Type B pancreatic cell (in vitro differentiated cells): Measurements from ENCODE around the gene INHA. TPM values are rescaled to one million over a fixed set of nuclear protein-coding genes. Genes with fewer than 3 reads are reported as not detected.

Experiments used
- DNase-seq: peaks from one replicate; pipeline ENCODE4 v3.0.0; 2021; ENCODE audit warnings: mixed read lengths; ENCODE audit not compliant: unreplicated experiment; ENCODE audit errors: extremely low spot score
- H3K27ac Mint-ChIP-seq: 2 replicates; pipeline ENCODE4 v1.8.0; 2021; ENCODE audit warnings: mild to moderate bottlenecking, mixed read lengths
- H3K27me3 Mint-ChIP-seq: 2 replicates; pipeline ENCODE4 v1.8.0; 2021; ENCODE audit warnings: mixed read lengths
- H3K36me3 Mint-ChIP-seq: 2 replicates; pipeline ENCODE4 v1.8.0; 2021; ENCODE audit warnings: mixed read lengths
- H3K4me1 Mint-ChIP-seq: one replicate; pipeline ENCODE4 v1.8.0; 2021; ENCODE audit warnings: mixed read lengths; ENCODE audit not compliant: unreplicated experiment
- H3K4me3 Mint-ChIP-seq: 2 replicates; pipeline ENCODE4 v1.8.0; 2021; ENCODE audit warnings: mild to moderate bottlenecking, mixed read lengths
- H3K9me3 Mint-ChIP-seq: 2 replicates; pipeline ENCODE4 v1.8.0; 2021; ENCODE audit warnings: mixed read lengths
- total RNA-seq: library from RNA; stranded (reverse); gene quantifications from 2 replicates; pipeline ENCODE4 v1.2.1, GENCODE V29; 2021; ENCODE audit warnings: low replicate concordance
- TF ChIP-seq, protein P1 (sequence below): fragments of 200-600 bp; sonication (generic); conservative IDR thresholded peaks from 2 replicates; pipeline ENCODE4 v1.5.0; 2021; ENCODE audit warnings: antibody characterized with exemption, mild to moderate bottlenecking

The INHA gene
- total RNA-seq, 1 donor from 2014 or later = 1.2 TPM

- no peaks in the 10 kb centered on the region for H3K9me3 Mint-ChIP-seq
- DNase-seq = no peak
- no peak overlapping the region for H3K4me3 Mint-ChIP-seq
- TF ChIP-seq, protein P1, sequence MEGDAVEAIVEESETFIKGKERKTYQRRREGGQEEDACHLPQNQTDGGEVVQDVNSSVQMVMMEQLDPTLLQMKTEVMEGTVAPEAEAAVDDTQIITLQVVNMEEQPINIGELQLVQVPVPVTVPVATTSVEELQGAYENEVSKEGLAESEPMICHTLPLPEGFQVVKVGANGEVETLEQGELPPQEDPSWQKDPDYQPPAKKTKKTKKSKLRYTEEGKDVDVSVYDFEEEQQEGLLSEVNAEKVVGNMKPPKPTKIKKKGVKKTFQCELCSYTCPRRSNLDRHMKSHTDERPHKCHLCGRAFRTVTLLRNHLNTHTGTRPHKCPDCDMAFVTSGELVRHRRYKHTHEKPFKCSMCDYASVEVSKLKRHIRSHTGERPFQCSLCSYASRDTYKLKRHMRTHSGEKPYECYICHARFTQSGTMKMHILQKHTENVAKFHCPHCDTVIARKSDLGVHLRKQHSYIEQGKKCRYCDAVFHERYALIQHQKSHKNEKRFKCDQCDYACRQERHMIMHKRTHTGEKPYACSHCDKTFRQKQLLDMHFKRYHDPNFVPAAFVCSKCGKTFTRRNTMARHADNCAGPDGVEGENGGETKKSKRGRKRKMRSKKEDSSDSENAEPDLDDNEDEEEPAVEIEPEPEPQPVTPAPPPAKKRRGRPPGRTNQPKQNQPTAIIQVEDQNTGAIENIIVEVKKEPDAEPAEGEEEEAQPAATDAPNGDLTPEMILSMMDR = peak; percentile 46
- no peaks in the 10 kb centered on the region for H3K36me3 Mint-ChIP-seq
- peaks cover 9% of the 10 kb centered on the region for H3K27me3 Mint-ChIP-seq
- H3K27ac Mint-ChIP-seq = no peak overlapping the region
- H3K4me1 Mint-ChIP-seq = no peaks in the 10 kb centered on the region
Observed at GRCh38 chr2:219619235-219619634, 47.1 kb downstream of the INHA start.

DNA sequence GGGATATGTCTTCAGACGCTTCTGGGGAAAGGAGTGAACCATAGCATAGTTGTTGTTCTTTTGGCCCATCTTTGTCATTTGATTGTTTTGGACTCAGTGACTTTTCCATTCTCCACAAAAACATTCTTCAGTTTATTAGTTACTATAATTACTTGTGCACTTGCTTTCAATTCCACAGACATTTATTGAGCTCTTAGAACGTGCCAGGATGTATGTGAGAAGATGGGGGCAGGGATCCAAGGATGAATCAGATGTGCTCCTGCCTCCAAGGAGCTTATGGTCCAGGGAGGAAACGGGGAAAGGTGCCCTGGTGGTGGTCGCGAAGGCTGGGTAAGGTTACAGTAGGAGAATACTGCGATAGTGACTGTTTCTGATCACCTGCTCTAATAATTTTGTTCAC is 48.4 kb downstream of the INHA start:
- Mint-ChIP-seq H3K36me3 (no peaks in the 10 kb centered on the region), H3K27ac (no peak overlapping the region), H3K4me1 (no peaks in the 10 kb centered on the region), H3K27me3 (peaks cover 19% of the 10 kb centered on the region), H3K4me3 (no peak overlapping the region), H3K9me3 (no peaks in the 10 kb centered on the region)
- TF ChIP-seq, protein P1 = no peak
- no peak for DNase-seq

- Mint-ChIP-seq H3K27me3 (peaks cover 21% of the 10 kb centered on the region), H3K9me3 (no peaks in the 10 kb centered on the region), H3K4me1 (peaks cover 5% of the 10 kb centered on the region), H3K36me3 (no peaks in the 10 kb centered on the region), H3K27ac (no peak overlapping the region), H3K4me3 (no peak overlapping the region)
- DNase-seq = no peak
- TF ChIP-seq, protein P1 = no peak
Observed at GRCh38 chr2:219621935-219622334, 49.8 kb downstream of the INHA start.

DNA sequence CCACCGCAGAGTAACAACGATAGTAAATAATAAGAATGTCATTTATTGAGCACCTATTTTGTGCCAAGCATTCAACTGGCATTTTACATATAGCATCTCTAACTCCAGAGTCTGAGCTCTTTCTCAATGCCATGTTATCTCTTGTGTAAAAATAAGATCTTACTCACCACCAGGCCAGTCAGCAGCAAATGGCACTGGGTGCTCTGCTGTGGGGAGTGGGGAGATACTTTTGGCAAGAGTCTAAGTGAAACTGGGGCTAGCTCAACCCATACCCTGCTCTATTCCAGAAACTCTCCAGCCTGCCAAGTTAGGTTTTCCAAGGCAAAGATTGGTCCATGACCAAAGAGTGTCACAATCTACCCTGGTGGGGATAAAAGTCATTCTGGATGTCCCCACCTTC is 50.4 kb downstream of the INHA start:
- no peak for DNase-seq
- H3K4me1 Mint-ChIP-seq = peaks cover 6% of the 10 kb centered on the region
- no peak overlapping the region for H3K4me3 Mint-ChIP-seq
- H3K27me3 Mint-ChIP-seq = peaks cover 22% of the 10 kb centered on the region
- no peaks in the 10 kb centered on the region for H3K36me3 Mint-ChIP-seq
- TF ChIP-seq, protein P1 = no peak
- H3K9me3 Mint-ChIP-seq = no peaks in the 10 kb centered on the region
- H3K27ac Mint-ChIP-seq = no peak overlapping the region

DNA sequence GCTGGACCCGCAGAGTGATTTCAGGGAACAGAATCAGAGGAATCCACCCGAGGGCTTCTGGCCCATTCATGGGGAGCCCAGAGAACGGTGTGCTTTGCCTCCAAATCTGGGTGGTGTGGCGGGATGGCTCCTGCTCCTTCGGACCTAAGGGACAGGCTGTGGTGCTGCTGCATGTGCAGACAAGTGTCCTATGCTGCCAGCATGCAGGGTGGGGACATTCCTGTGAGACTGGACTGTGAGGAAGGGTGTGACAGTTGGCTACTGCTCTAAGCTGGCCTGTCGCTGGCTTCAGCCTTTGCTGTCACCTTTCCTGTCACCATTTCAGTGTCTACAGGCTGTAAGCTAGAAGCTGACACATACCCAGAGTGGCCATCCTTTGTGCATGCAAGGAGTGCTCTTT is 52.5 kb downstream of the INHA start:
- Mint-ChIP-seq H3K27ac (no peak overlapping the region), H3K4me3 (peak overlapping the region; percentile 57), H3K36me3 (no peaks in the 10 kb centered on the region), H3K9me3 (no peaks in the 10 kb centered on the region), H3K27me3 (peaks cover 22% of the 10 kb centered on the region), H3K4me1 (peaks cover 6% of the 10 kb centered on the region)
- TF ChIP-seq, protein P1 = no peak
- no peak for DNase-seq

GRCh38 chr2:219625179-219625578 is 53.1 kb downstream of the INHA start:
- TF ChIP-seq, protein P1 = no peak
- Mint-ChIP-seq H3K9me3 (no peaks in the 10 kb centered on the region), H3K36me3 (no peaks in the 10 kb centered on the region), H3K27ac (no peak overlapping the region), H3K4me1 (peaks cover 6% of the 10 kb centered on the region), H3K27me3 (peaks cover 22% of the 10 kb centered on the region), H3K4me3 (peak overlapping the region; percentile 57)
- DNase-seq = no peak
